ENCODE data around the gene MAD1L1.

MAD1L1 gene

GRCh38 chr7:1897861-1898627, 334.7 kb downstream of the MAD1L1 start:
- no peak for DNase-seq (ENCODE audit: low read depth)
- TF ChIP-seq, protein P1, sequence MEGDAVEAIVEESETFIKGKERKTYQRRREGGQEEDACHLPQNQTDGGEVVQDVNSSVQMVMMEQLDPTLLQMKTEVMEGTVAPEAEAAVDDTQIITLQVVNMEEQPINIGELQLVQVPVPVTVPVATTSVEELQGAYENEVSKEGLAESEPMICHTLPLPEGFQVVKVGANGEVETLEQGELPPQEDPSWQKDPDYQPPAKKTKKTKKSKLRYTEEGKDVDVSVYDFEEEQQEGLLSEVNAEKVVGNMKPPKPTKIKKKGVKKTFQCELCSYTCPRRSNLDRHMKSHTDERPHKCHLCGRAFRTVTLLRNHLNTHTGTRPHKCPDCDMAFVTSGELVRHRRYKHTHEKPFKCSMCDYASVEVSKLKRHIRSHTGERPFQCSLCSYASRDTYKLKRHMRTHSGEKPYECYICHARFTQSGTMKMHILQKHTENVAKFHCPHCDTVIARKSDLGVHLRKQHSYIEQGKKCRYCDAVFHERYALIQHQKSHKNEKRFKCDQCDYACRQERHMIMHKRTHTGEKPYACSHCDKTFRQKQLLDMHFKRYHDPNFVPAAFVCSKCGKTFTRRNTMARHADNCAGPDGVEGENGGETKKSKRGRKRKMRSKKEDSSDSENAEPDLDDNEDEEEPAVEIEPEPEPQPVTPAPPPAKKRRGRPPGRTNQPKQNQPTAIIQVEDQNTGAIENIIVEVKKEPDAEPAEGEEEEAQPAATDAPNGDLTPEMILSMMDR (conservative IDR thresholded peaks at IDR 0.05; ENCODE audit: control insufficient read depth, insufficient read depth, low read depth, low read length): no peak
- no peak overlapping the region for H3K4me3 ChIP-seq (ENCODE audit: control insufficient read depth, low read depth, low read length)

GRCh38 chr7:1897076-1897860, 335.5 kb downstream of the MAD1L1 start:
- H3K4me3 ChIP-seq (ENCODE audit: control insufficient read depth, low read depth, low read length): no peak overlapping the region
- TF ChIP-seq, protein P1 (conservative IDR thresholded peaks at IDR 0.05; ENCODE audit: control insufficient read depth, insufficient read depth, low read depth, low read length): no peak
- DNase-seq (ENCODE audit: low read depth): no peak

DNA sequence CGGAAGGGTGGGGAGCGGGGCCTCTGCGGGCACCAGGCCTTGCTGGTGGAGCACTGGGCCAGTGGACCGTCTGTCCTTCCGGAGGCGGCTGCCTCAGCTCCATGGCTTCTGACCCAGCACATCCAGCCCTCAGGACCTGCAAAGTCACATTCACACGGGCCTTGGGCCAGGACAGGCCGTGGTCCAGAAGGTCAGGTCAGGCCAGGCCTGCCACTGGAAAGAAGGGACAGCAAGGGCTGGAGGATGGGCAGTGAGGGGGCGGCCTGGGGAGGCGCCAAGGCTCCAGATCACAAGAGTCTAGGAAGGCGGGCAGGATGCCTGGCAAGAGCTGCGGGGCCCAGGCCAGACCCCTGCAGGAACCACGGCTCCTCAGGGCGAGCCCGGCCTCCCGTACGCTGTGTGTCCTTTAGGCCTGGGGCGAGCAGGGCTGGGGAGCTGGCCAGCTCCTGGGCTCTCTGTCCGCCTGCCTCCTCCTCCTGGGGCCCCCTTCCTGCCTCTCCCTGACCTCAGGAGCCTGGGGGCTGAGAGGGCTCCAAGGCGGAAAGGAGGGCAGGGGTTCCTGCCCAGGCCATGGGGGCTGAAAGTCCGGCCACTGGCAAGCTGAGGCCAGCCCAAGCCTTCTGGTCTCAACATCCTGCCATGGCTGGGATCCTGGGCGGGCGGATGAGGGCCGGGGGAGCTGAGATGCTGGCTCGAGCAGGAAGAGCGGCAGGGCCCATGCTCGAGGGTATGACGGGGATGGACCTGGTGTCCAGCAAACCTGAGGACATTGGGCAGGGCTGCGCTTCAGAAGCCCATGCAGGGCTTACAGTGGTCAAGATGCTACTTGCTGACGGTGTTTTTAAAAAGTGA, 336.9 kb downstream of the MAD1L1 start:
- TF ChIP-seq, protein P1 (conservative IDR thresholded peaks at IDR 0.05; ENCODE audit: control insufficient read depth, insufficient read depth, low read depth, low read length): no peak
- no peak for DNase-seq (ENCODE audit: low read depth)
- H3K4me3 ChIP-seq (ENCODE audit: control insufficient read depth, low read depth, low read length): no peak overlapping the region

DNA sequence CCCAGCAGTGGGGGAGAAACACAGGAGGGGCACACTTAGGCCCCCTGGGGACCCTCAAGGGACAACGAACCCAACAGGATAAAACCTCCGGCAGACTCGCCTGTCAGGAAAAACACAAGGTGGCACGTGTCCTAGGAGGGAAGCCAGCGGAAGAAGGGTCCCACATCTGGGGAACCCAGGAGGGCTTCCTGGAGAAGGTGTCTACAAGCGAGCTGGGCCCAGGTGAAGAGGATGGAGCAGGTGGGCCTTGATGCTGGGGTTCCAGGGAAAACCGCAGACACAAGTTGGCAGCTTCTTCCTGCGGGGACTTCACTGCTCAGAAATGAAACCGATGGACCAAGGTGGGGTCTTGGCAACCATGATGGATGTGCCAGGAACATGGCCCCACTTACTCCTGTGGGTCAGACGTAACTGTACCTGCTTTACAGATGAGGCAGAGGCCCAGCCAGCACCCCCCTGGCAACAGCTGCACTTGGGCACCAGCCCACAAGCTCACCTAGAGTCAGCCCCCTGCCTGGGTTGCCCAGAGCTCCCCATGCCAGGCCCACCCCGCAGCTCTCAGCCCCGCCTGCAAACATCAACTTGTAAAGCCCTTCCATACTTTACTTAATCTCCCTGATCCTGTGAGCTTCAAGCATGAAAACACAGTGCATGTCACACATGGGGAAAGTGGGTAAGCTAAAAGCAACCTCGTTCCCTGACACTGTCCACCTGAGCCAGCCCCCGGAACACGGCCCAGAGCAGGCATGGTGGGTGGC, 337.7 kb downstream of the MAD1L1 start:
- TF ChIP-seq, protein P1 (conservative IDR thresholded peaks at IDR 0.05; ENCODE audit: control insufficient read depth, insufficient read depth, low read depth, low read length): no peak
- no peak overlapping the region for H3K4me3 ChIP-seq (ENCODE audit: control insufficient read depth, low read depth, low read length)
- DNase-seq (ENCODE audit: low read depth): no peak

- TF ChIP-seq, protein P1 (conservative IDR thresholded peaks at IDR 0.05; ENCODE audit: control insufficient read depth, insufficient read depth, low read depth, low read length): no peak
- no peak for DNase-seq (ENCODE audit: low read depth)
- H3K4me3 ChIP-seq (ENCODE audit: control insufficient read depth, low read depth, low read length): no peak overlapping the region
Measured at GRCh38 chr7:1894313-1894900, 338.3 kb downstream of the MAD1L1 start.

Data from fibroblast of mammary gland (primary cell).